Measurements from ENCODE around the gene OR2T2.
"Not testable (repeated sequence)": the region's sequence is repeated elsewhere in the genome, so short reads cannot be mapped to it uniquely, and the experiment has no call there.

OR2T2 gene

DNA sequence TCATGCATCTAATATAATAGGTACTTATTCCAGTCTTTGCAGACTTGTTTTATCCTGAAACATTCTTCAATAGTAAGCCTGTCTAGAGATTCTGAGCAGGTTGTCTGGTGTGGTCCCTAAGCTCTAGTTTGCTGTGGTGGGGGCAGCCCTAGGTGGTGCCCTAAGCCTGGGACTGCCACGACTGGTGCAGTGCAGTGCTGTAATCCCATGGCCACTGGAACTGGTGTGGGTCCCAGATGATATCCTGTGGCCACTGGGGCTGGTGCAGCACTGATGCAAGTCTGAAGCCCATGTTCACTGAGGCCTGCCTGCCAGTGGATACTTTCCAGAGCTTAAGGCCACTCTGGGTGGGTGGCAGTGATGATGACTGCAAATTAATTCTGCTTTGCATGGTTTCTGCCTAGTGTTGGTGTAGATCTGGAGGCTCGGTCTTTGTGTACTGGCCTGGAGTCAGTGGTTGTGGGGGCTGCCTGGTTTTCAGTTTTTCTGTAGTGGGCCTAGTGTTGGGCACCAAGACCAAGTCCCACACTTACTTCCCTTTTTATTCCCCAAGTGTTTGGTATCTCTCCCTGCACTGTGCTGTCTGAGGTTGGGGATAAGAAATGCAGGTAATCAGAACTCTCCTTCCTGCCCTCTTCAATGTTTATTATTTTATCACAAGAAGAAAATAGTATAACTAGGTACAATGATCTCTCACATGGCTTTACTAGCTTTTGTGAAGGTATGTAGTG, 55.0 kb downstream of the OR2T2 start:
- ATAC-seq = not testable (repeated sequence)

Measured in SK-N-SH treated with all-trans-retinoic acid at 6 μM for 48 hours (cell line).